Inflammatory macrophage treated with lipopolysaccharide for 1 hour (primary cell): ENCODE measurements around the gene PTRH1.
A peak's percentile ranks its signal among the peaks of the same experiment; 100 is the strongest.
"Not testable (repeated sequence)": the region's sequence is repeated elsewhere in the genome, so short reads cannot be mapped to it uniquely, and the experiment has no call there.

Experiments
- DNase-seq, 2 donors: peaks; one replicate each; pipeline ENCODE4 v3.0.0-alpha.2; 2020 to 2022

The PTRH1 gene

GRCh38 chr9:127715470-127716337 lies at the start of gene PTRH1, which contains the start of gene TTC16:
Gene PTRH1 (minus strand): TSS chr9:127715663. CDS start chr9:127715639, 24 bp downstream.
Gene TTC16 (plus strand): TSS chr9:127716079. CDS start chr9:127716146, 67 bp downstream.
- DNase-seq: peak; percentile 95 to 98

GRCh38 chr9:127763918-127764384 lies 48.5 kb upstream of the PTRH1 start:
- peak; percentile 69 to 71 for DNase-seq

- peak in 1 of 2 donors; percentile 61 for DNase-seq
Measured at GRCh38 chr9:127762111-127762676, 46.7 kb upstream of the PTRH1 start.

DNA sequence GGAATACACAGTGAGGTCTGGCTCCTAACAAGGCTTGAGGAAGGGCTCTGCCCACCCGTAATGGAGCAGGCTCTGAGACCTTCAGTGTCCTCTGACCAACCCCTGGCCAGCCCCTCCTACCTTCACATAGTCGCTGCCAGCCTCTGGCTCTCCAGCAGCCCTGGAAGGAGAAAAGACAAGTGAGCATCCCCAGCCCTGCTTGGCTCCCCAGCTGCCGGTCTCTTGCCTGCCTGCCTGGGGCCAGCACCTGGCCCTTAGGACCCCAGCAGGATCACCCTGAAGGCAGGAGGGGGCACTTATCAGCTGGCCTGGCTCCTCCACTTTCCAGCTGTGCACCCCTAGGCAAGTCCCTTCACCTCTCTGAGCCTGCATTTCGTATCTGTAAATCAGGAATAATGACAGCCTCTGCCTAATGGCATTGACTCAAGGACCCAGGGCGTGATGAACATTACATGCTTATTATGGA lies 46.1 kb upstream of the PTRH1 start:
- no peak for DNase-seq

DNA sequence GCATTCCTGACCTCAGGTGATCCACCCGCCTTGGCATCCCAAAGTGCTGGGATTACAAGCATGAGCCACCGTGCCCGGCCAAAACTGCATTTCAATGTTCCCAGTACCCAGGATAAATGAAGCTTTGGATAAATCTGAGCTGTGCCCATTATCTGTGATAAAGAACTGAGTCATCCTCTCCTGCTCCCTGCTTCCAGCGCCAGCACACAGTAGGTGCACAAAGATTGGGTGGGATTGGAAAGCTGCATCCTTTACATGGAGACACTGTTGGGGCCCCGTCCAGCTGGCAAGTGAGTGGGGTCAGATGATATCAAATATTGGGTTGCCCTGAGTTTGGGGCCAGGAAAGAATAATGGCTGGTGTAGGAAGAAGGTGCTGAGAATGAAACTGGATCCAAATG lies 45.6 kb upstream of the PTRH1 start:
- DNase-seq: no peak

DNA sequence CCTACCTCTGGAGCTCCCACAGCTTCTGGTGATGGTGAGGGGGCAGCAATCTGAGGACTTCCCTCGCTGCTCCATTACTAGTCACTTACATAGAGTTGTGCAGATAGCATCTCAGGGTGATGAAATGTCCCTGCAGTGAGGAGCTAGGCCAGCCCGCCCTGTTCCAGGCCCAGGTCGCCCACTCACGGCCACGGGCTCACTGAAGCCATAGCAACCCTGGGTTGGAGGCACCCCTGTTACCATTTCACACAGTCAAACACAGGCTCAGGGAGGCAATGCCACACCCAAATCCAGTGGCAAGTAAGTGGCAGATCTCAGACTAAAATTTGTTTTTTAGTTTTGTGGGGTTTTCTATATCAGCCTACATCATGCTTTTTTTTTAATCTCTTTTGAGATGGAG lies 43.4 kb upstream of the PTRH1 start:
- DNase-seq: no peak

DNA sequence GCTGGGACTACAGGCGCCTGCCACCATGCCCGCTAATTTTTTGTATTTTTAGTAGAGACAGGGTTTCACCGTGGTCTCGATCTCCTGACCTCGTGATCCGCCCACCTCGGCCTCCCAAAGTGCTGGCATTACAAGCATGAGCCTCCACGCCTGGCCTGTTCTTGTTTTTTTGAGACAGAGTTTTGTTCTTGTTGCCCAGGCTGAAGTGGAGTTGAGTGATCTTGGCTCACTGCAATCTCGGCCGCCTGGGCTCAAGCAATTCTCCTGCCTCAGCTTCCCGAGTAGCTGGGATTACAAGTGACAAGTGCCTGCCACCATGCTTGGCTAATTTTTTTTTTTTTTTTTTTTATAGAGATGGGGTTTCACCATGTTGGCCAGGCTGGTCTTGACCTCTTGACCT lies 41.3 kb upstream of the PTRH1 start:
- DNase-seq: not testable (repeated sequence)

DNA sequence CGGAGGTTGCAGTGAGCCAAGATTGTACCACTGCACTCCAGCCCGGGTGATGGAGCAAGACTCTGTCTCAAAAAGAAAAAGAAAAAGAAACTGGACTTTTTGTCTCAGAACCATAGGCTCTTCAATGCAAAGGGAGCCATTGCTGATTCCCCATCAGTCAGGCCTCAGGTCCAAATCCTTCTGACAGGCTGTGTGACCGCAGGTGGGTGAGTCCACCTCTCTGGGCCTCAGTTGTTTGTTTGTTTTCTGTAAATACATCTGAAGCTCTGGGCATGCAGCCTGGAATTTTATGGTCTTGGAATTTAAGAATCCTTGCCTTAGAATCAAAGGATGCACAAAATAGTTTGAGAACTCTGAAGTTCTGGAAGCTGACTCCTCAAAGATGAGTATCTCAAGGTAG lies 40.8 kb upstream of the PTRH1 start:
- no peak for DNase-seq

DNA sequence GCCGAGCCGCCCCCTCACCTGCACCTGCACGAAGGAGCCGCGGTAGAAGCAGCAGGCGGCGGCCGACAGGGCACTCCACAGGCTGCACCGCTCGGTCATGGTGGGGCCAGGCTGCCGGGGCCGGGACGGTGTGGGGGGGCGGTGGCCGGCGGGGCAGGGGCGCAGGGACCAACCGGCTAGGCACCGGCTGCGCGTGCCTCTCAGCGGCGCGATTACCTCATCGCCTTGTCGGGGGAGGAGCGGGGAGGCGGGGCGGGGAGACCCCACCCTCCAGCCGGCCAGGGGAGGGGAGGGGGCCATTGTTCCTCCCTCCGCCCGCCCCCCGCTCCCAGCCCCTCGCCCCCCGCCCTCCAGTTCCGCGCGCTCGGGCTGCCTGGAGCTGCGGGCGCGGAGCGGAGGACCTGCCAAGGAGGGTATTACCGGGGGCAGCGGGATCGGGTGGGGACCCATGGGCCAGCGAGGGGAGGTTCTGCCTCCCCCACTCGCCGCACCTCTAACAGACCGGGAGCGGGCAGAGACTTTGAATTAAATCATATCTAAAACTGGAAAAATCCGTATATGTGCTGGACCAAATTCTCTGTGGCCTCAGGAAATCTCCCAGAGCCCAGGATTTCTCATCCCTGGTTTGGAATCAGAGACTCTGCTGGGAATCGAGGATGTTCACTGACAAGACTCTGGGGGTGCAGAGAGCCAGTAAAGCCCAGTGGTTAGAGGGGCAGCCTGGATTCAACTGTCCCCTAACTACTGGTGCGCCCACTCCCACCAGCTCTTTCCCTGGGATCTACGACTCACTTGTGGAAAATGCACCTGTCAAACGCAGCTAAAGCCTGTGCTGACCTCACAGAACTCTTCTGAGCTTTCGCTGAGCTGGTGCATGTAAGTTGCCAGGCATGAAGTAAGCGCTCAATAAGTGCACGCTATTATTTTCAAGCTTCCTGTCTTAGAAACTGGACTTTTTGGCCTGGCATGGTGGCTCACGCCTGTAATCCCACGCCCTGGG lies 39.9 kb upstream of the PTRH1 start:
- no peak for DNase-seq

DNA sequence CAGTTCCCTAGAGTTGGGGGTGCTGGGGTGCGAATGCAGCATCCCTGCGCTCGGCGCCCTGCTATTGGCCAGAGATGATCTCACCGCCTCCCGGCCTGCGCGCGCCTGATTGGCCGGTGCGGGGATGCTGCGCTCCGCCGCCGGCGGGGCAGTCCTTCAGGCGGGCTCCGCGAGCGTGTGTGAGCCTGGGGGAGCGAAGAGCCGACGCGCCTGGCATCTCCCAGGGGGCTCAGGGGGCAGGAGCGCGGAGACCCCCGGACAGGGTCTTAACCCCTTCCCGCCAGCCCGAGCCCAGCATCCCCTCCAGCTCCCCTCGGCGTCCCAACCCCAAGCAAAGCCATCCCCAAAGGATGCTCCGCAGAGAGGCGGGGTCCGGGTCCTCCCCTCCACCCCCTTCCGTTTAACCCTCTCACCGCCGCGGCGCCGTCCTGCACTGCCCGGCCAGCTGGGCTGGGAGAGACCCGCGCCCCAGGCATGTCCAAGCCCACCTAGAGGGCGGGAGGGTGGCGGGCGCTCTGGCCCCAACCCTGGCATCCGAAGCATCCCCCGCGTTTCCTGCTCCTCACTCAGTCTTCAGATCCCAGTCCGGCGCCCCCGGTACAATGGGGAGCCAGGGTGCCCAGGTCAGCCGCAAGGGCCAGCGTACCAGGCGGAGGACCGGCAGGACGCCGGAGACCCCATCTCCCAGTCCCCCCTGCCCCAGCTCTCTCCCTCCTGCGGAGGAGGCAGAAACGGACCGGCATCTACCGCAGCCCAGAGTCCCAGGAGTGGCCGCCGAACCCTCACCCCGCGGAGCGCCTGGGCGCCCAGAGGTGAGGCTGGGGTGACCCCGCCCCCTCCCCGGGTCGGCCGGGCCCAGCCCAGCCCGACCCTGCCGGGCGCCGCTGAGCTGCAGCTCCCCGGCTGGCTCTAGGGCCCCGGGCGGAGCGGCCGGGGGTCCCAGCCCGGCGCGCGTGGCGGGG lies 38.9 kb upstream of the PTRH1 start:
- DNase-seq: no peak

- peak in 1 of 2 donors; percentile 57 for DNase-seq
Measured at GRCh38 chr9:127753622-127754021, 38.2 kb upstream of the PTRH1 start.

DNA sequence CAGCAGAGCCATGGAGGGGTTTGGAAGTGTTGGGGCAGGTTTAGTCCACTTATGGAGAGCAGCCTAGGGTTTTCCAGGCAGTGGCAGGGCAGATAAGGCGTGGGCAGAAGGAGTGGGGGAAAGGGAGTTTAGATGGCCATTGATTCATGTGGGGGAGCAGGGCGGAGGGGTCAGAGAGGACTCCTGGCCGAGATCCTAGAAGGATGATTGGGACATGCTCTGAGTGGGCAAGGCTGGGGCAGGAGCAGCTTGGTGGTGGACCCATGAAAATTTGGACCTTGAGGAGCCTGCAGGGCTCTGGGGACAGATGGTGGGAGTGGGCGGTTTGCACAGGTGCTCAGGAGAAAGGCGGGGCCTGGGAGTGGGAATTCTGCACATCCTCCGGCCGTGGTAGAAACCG lies 37.7 kb upstream of the PTRH1 start:
- DNase-seq: no peak

GRCh38 chr9:127751269-127752054 lies 36.0 kb upstream of the PTRH1 start:
- DNase-seq: no peak

DNA sequence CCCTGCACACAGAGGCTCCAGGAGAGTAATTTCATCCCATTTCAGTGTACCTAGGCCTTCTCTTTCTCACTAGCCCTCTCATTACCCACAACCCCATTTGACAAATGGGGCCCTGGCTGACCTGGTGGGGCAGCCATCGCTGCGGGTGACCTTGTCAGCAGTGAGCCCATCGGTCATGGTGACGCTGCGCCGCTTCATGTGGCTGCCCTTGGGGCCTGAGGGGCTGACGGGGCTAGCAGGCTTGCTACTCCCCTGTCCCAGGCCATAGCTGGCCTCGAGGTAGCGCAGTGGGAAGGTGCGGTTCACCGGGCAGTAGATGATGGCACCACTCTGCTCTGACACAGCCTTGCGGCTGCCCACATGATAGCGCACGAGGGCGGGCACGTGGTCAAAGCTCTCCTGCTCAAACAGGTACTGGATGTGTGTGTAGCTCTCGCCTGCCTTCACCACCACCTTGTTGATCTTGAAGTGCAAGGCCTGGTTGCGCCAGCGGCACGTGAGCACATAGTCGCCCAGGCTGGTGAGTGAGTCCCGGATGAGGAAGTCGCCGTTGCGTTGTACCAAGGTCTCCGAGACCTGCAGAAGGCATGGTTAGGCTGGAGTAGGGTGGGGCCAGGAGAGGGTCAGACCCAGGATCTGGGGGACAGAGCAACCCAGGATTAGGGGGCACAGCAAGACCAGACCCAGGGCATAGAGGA lies 33.8 kb upstream of the PTRH1 start:
- no peak for DNase-seq

GRCh38 chr9:127746959-127747569 lies 31.6 kb upstream of the PTRH1 start:
- no peak for DNase-seq

DNA sequence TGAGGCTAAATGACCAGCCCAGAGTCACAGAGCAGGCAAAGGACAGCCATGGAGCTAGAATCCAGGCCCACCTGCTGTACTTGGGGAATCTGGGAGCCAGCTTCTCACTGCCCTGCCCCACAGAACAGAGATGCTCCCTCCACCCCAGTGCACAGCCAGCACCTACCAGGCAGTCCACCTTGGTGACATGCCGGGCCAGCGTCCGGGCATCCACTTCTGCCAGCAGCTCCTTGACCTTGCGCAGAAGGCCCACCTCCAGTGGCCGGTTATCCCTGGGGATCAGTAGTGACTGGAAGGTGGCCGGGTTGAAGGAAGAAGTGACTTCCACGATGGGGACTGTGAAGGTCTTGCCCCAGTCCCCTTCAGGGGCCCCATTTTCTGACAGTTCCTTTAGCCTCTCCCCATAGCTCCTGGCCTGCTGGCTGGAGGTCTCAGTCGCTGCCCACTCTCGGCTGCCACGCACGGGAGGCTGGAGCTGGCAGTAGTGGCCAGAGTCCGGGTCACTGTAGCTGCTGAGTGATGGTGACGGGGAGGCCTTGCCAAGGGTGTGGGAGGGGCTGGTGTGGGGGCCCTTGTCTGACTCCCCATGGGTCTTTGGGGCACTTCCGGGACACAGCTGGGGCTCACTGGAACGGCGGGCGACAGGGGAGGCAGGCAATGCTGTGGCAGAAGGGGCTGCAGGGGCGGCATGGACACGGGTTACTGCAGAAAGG lies 29.1 kb upstream of the PTRH1 start:
- no peak for DNase-seq

- DNase-seq: no peak
Measured at GRCh38 chr9:127742435-127743088, 27.1 kb upstream of the PTRH1 start.

- no peak for DNase-seq
Measured at GRCh38 chr9:127741831-127742434, 26.5 kb upstream of the PTRH1 start.
